ENCODE data around the gene ERCC6L2.

The ERCC6L2 gene

DNA sequence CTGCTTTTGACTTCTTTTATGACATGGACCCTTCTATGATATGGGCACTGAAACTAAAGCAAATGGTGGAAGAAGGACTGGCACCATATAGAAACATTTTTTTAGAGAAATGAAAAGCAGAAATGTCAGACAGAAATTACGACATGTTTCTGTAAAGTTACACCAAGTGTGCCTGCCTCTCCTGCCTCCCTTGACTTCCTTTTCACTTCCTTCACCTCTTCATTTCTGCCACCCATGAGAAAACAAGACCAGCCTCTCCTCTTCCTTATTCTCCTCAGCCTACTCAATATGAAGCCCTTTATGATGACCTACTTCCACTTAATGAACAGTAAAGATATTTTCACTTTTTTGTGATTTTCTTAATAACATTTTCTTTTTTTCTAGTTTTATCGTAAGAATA lies 44.5 kb downstream of the ERCC6L2 start:
- no peak for TF ChIP-seq GATA3 (IDR thresholded peaks at IDR 0.05; ENCODE audit: low read depth, low read length)
- no peak for TF ChIP-seq GATA2 (IDR thresholded peaks at IDR 0.05; ENCODE audit: low read depth, low read length)

DNA sequence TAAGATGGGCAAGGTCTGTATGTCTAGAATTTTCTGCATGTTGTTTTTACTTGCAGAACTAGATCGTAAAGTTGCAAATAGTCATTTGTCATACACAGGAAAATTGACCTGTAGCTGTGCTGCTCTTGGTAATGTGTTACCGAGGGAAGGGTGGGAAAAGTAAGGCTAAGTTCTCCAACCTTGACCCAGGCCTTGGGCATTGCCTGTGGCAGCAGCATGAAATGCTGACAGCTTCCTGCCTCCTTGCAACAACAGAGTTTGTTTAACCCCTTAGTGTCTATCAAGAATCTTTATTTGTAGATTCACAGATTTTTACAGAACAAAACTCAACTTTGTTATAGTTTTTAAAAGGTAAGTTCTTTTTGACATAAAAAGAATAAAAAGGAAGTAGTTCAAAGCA lies 48.3 kb downstream of the ERCC6L2 start:
- no peak for TF ChIP-seq GATA2 (IDR thresholded peaks at IDR 0.05; ENCODE audit: low read depth, low read length)
- TF ChIP-seq GATA3 (IDR thresholded peaks at IDR 0.05; ENCODE audit: low read depth, low read length): no peak

DNA sequence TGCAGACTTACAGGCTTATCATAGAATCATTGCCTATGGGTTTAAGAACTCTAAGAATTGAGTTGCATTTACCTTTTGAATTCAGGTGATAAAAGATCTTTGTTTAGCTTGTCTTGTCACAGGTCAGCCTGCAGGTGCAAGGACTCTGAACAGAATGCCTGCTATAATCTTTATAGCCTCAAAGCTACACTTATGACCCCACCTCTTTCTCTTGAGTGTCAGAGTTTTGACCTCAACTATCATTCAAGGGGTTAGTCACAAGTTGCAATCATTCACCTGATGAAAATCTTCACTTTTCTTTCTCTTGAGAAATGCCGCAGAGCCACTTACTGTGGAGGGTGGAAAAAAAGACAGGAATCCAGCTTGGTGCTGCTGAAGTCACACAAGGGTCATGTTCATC lies 49.5 kb downstream of the ERCC6L2 start:
- TF ChIP-seq GATA2 (IDR thresholded peaks at IDR 0.05; ENCODE audit: low read depth, low read length): no peak
- no peak for TF ChIP-seq GATA3 (IDR thresholded peaks at IDR 0.05; ENCODE audit: low read depth, low read length)

DNA sequence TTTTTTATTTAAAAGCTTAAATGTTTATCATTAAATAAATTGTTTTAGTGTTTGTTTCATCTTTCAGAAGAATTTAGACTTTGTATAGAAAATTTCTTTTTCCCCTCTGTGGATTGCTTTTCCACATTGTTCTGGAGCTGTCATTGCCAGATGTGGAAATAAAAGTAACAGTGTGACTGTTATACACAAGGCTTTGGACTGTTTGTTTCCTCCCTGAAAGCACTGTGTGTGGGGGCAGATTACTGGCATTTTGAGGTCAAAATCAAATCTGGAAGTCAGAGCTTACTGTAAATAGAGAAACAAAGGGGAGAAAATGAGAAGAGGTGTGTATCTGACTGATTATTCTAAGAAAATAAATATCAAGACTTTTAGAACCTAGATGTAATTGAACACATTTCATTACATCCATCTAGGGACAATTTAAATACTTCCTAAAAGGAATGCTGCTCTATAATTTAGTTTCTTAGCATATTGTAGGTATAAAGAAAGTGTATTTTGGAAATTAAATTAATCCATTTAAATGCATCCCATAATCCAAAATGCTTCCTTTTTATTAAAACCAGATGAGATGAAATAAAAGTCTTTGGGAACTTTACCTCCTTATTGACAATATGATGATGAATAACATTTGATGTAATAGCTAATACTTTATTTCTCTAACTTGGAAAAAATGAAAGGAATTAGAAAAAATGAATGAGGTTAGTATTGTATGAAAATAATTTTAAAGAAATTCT lies 51.9 kb downstream of the ERCC6L2 start:
- no peak for TF ChIP-seq GATA2 (IDR thresholded peaks at IDR 0.05; ENCODE audit: low read depth, low read length)
- no peak for TF ChIP-seq GATA3 (IDR thresholded peaks at IDR 0.05; ENCODE audit: low read depth, low read length)

DNA sequence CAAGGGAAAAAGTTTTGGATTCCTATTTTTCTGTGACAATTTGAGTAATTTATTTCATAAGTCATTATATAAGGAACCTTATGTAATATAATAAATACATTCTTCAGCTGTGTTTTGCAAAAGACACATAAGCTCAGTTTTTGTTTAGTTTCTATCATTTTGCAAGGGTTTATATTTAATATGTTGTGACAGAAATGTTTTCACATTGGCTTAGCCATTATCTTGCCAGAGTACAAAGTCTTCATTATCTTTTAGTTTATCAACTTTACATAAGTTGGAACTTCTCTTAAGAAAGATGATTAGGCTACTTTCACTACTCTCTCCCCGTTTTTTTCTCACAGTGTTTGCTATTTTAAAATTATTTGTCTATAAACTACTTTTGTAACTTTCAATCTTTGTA lies 54.8 kb downstream of the ERCC6L2 start:
- TF ChIP-seq GATA2 (IDR thresholded peaks at IDR 0.05; ENCODE audit: low read depth, low read length) (no peak), GATA3 (IDR thresholded peaks at IDR 0.05; ENCODE audit: low read depth, low read length) (no peak)

DNA sequence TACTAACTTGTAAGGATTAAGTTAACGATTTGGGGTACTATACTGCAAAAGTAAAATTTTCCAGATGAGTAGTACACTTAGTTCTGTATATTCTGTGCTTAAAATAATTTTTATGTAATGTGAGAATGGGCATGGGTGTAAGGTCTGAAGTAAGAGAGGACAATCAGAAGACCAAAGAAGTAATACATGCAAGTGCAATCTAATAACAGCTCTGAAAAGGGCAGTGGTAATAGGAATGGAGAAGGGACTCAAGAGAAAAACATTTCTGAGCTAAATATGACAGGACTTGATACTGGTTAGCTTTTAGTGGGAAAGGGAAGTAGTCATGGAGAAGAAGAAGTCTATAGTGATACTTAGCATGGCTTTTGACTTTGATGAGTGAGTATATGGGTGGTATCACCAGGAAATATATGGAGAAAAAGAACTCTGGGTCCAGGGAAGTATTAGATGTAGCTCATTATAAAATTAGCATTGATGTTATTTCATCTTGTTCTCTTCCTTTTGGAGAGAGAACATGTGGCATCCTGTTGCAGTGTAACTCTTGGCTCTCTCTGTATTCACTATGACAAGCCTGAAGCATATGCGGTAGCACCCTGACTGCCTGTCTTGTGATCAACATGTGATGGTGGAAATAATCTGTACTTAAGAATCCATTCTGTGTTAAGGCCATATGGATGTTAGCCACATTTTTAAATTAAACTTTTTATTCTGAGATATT lies 60.5 kb downstream of the ERCC6L2 start:
- TF ChIP-seq GATA3 (IDR thresholded peaks at IDR 0.05; ENCODE audit: low read depth, low read length): no peak
- TF ChIP-seq GATA2 (IDR thresholded peaks at IDR 0.05; ENCODE audit: low read depth, low read length): no peak

DNA sequence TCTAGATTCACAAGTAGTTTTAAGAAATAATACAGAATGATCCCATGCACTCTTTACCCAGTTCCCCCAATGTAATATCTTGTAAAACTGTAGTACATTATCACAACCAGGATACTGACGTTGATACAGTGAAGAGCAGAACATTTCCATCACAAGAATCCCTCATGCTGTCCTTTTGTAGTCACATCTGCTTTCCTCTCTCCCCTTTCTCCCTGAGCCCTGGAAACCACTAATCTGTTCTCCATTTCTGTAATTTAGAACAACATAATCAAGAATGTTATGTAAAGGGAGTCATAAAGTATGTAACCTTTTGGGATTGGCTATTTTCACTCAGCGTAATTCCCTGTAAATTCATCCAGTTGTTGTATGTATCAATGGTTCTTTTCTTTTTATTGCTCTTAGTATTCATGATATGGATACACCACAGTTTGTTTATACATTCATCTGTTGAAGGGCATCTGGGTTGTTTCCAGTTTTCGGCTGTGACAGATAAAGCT lies 61.1 kb downstream of the ERCC6L2 start:
- TF ChIP-seq GATA3 (IDR thresholded peaks at IDR 0.05; ENCODE audit: low read depth, low read length) (no peak), GATA2 (IDR thresholded peaks at IDR 0.05; ENCODE audit: low read depth, low read length) (no peak)

DNA sequence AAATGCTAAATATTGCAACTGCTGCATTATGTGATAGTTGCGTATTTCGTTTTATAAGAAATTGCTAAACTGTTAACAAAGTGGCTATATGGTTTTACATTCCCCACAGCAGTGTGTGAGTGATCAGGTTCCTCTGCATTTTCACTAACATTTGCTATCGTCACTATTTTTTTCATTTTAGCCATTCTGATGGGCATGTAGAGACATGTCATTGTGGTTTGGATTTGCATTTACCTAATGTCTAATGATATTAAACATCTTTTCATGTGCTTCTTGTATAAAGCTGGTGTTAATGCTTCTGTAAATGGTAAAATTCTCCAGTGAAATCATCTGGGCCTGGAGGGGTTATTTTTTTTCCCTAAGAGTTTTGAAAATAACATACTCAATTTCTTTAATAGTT lies 61.6 kb downstream of the ERCC6L2 start:
- no peak for TF ChIP-seq GATA2 (IDR thresholded peaks at IDR 0.05; ENCODE audit: low read depth, low read length)
- no peak for TF ChIP-seq GATA3 (IDR thresholded peaks at IDR 0.05; ENCODE audit: low read depth, low read length)

DNA sequence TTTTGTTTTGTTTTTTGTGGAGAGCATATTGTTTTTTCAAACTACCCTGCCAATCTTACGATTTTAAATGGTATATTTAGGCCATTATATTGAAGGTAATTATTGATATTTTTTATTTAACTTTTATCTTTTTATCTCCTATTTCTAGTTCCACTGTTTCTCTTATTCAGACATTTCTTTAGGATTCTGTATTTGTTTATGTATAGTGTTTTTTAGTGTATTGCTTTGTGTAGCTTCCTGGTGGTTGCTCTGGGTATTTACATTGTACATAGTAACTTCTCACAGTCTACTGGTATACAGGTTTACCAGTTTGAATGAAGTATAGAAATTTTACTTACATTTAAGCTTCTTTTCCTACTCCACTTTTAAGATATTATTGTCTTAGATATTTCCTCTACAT lies 63.2 kb downstream of the ERCC6L2 start:
- TF ChIP-seq GATA3 (IDR thresholded peaks at IDR 0.05; ENCODE audit: low read depth, low read length) (no peak), GATA2 (IDR thresholded peaks at IDR 0.05; ENCODE audit: low read depth, low read length) (no peak)

DNA sequence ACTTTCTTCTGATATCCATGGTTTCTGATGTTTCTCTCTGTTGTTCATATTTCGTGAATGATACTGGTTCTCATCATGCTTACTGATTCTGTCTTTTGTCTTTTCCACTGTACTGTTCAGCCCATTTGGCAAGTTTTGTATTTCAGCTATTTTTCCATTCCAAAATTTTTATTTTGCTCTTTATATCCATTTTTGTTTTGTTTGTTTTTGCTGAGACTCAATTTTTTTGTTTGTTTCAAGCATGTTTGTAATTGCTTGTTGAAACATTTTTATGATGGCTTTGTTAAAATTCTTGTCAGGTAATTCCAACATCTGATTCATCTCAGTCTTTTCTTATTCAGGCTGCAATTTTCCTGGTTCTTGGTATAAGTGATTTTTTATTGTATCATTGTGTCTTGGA lies 64.0 kb downstream of the ERCC6L2 start:
- TF ChIP-seq GATA3 (IDR thresholded peaks at IDR 0.05; ENCODE audit: low read depth, low read length) (no peak), GATA2 (IDR thresholded peaks at IDR 0.05; ENCODE audit: low read depth, low read length) (no peak)

DNA sequence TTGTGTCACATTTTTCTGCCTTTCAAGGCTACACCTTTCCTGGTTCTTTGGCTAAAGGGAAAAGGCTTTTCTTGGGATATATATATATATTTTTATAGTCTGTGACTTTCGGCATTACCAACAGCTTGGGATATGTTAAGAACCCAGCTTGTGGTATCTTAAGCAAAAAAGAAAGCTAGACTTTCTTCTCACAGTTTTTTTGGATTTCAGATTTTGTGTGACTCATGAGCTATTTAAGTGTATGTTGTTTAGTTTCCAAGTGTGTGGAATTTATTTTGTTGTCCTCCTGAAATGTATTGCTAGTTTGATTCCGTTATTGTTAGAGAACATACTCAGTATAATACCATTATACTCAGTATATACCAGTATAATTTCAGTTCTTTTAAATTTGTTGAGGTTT lies 64.8 kb downstream of the ERCC6L2 start:
- no peak for TF ChIP-seq GATA3 (IDR thresholded peaks at IDR 0.05; ENCODE audit: low read depth, low read length)
- no peak for TF ChIP-seq GATA2 (IDR thresholded peaks at IDR 0.05; ENCODE audit: low read depth, low read length)

DNA sequence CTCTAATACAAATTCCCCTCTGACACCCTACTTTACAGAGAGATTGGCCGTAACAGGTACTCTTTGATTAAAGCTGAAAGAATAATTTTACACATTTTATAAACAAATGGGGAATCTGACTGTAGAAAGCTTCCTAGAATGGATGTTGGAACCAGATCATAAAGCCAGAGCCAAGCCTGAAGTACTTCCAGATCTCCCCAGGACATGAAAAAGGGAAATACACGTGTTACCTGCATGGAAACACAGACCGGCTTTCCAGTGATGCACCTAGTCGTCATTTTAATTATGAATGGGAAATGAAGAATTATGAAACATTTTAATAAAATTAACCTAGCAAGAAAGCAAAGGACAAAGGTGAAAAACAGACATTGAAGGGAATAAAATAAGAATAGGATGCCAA lies 66.5 kb downstream of the ERCC6L2 start:
- TF ChIP-seq GATA3 (IDR thresholded peaks at IDR 0.05; ENCODE audit: low read depth, low read length) (no peak), GATA2 (IDR thresholded peaks at IDR 0.05; ENCODE audit: low read depth, low read length) (no peak)

DNA sequence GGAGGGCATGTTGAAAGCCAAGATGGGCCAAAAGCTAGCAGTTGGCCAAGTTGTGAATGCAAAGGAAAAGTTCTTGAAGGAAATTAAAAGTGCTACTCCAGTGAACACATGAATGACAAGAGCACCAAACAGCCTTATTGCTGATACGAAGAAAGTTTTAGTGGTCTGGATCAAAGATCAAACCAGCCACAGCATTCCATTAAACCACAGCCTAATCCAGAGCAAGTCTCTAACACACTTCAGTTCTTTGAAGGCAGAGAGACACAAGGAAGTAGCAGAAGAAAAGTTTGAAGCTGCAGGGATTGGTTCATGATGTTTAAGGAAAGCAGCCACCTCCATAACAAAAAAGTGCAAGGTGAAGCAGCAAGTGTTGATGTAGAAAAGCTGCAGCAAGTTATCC lies 71.6 kb downstream of the ERCC6L2 start:
- TF ChIP-seq GATA2 (IDR thresholded peaks at IDR 0.05; ENCODE audit: low read depth, low read length) (no peak), GATA3 (IDR thresholded peaks at IDR 0.05; ENCODE audit: low read depth, low read length) (no peak)

DNA sequence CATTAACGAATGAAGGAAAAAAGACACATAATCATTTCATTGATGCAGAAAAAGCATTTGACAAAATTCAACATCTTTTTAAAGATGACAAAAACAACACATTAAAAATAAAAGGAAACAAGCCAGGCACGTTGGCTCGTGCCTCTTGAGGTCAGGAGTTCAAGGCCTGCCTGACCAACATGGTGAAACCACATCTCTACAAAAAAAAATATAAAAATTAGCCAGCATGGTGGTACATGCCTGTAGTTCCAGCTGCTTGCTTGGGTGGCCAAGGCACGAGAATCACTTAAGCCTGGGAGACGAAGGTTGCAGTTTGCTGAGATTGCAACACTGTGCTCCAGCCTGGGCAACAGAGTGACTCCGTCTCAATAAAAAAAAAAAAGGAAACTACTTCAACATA lies 77.0 kb downstream of the ERCC6L2 start:
- TF ChIP-seq GATA3 (IDR thresholded peaks at IDR 0.05; ENCODE audit: low read depth, low read length) (no peak), GATA2 (IDR thresholded peaks at IDR 0.05; ENCODE audit: low read depth, low read length) (no peak)

DNA sequence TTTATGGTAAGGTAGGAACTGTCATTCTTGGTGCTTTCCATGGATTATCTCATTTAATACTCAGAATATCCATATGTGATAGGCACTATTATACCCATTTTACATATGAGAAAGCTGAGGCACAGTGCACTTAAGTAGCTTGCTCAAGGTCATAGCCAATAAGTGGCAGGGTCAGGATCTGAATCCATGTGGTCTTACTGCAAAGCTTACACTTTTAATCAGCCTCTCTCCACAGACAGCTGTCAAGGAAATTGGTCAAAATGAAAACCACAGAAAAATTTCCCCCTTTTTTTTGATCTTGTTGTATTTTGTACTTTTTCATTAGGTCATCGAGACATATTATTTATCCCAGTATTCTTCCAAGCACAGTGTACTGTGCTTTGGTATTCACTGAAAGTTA lies 78.5 kb downstream of the ERCC6L2 start:
- TF ChIP-seq GATA3 (IDR thresholded peaks at IDR 0.05; ENCODE audit: low read depth, low read length) (no peak), GATA2 (IDR thresholded peaks at IDR 0.05; ENCODE audit: low read depth, low read length) (no peak)

All from SH-SY5Y (cell line).